Keratinocyte (primary cell): ENCODE results near the gene GASK1A. TPM values are rescaled to one million over a fixed set of nuclear protein-coding genes. Genes with fewer than 3 reads are reported as not detected.

Experiments used
- DNase-seq: peaks from one replicate; pipeline ENCODE4 v3.0.0-alpha.2; 2011; ENCODE audit warnings: low read depth, missing footprints, low spot score
- FAIRE-seq: peaks from 2 replicates; lab custom pipeline; 2011; peaks lifted over from hg19 to GRCh38; lab: Jason Lieb, UNC
- H2AFZ ChIP-seq: 2 replicates; pipeline ENCODE4 v1.6.0; 2012; ENCODE audit warnings: low read length, control low read depth, inconsistent platforms; ENCODE audit not compliant: control insufficient read depth
- H3K27ac ChIP-seq: 2 replicates; pipeline ENCODE4 v1.5.1; 2011; ENCODE audit warnings: low read length; ENCODE audit not compliant: control insufficient read depth, insufficient read depth
- H3K27me3 ChIP-seq: 3 replicates; pipeline ENCODE4 v1.6.0; 2011; ENCODE audit warnings: low read length; ENCODE audit not compliant: control insufficient read depth, insufficient read depth; ENCODE audit errors: extremely low read depth
- H3K36me3 ChIP-seq, 2 experiments: 2 replicates in 1 of 2; 3 replicates in 1 of 2; pipeline ENCODE4 v1.5.1; 2011; ENCODE audit warnings: low read length in 2 of 2, mild to moderate bottlenecking in 1 of 2; ENCODE audit not compliant: control insufficient read depth in 2 of 2, insufficient read depth in 2 of 2; ENCODE audit errors: extremely low read depth in 1 of 2
- H3K4me1 ChIP-seq: 3 replicates; pipeline ENCODE4 v1.5.1; 2011; ENCODE audit warnings: low read length; ENCODE audit not compliant: control insufficient read depth, insufficient read depth; ENCODE audit errors: extremely low read depth
- H3K4me2 ChIP-seq: 3 replicates; pipeline ENCODE4 v1.6.0; 2011; ENCODE audit warnings: low read depth, low read length; ENCODE audit not compliant: control insufficient read depth, insufficient read depth; ENCODE audit errors: extremely low read depth
- H3K4me3 ChIP-seq, 3 experiments: fragments of 200-600 bp in 1 of 3; sonication (generic) in 1 of 3; 2 replicates in 2 of 3; 3 replicates in 1 of 3; pipeline ENCODE4 v1.5.1; 2011 to 2016; ENCODE audit warnings: low read length in 3 of 3, mild to moderate bottlenecking in 3 of 3, control low read depth in 2 of 3, inconsistent platforms in 1 of 3, low read depth in 1 of 3, mixed read lengths in 1 of 3, mixed run types in 1 of 3, moderate library complexity in 1 of 3; ENCODE audit not compliant: control insufficient read depth in 2 of 3, insufficient read depth in 2 of 3; ENCODE audit errors: extremely low read depth in 1 of 3
- H3K79me2 ChIP-seq: 2 replicates; pipeline ENCODE4 v1.6.0; 2012; ENCODE audit warnings: low read length; ENCODE audit not compliant: control insufficient read depth, insufficient read depth
- H3K9ac ChIP-seq: 3 replicates; pipeline ENCODE4 v1.6.0; 2011; ENCODE audit warnings: low read length; ENCODE audit not compliant: control insufficient read depth, insufficient read depth; ENCODE audit errors: extremely low read depth
- H3K9me1 ChIP-seq: 3 replicates; pipeline ENCODE4 v1.6.0; 2011; ENCODE audit warnings: low read length; ENCODE audit not compliant: control insufficient read depth, insufficient read depth; ENCODE audit errors: extremely low read depth
- H3K9me3 ChIP-seq: 2 replicates; pipeline ENCODE4 v1.5.1; 2012; ENCODE audit warnings: low read depth, low read length; ENCODE audit not compliant: control insufficient read depth
- H4K20me1 ChIP-seq: 3 replicates; pipeline ENCODE4 v1.6.0; 2011; ENCODE audit warnings: low read length; ENCODE audit not compliant: control insufficient read depth, insufficient read depth; ENCODE audit errors: extremely low read depth
- CTCF ChIP-seq, 3 experiments: IDR thresholded peaks in 1 of 3; conservative IDR thresholded peaks in 1 of 3; optimal IDR thresholded peaks in 1 of 3; 2 replicates in 2 of 3; 3 replicates in 1 of 3; pipeline versions ENCODE3 to v1.5.1; 2011; ENCODE audit warnings: low read length in 3 of 3, mild to moderate bottlenecking in 3 of 3, moderate library complexity in 2 of 3, control low read depth in 1 of 3, inconsistent platforms in 1 of 3; ENCODE audit not compliant: insufficient read depth in 2 of 3; ENCODE audit errors: extremely low read depth in 1 of 3
- EZH2 ChIP-seq: IDR thresholded peaks from one replicate; pipeline ENCODE4 v1.6.1; 2012; ENCODE audit warnings: inconsistent platforms, mild to moderate bottlenecking, low read length, moderate library complexity
- dilution Hi-C: fragments of 300-500 bp; cut with MboI; formaldehyde crosslinking; loops from one replicate; pipeline ENCODE4 v1.7.0; 2020; ENCODE audit warnings: low sequenced_read_pairs; ENCODE audit not compliant: extremely low pct_ligation_motif_present
- polyA plus RNA-seq, 5 experiments: library from polyadenylated mRNA; depleted of rRNA in 3 of 5; stranded (reverse) in 3 of 5; stranded (forward) in 1 of 5; unstranded in 1 of 5; fragments of >200 nt; gene quantifications; 1 replicate in 1 of 5; 2 replicates in 3 of 5; 3 replicates in 1 of 5; pipeline versions ENCODE4 v1.2.1 to v1.2.3, GENCODE V29; 2011 to 2012; ENCODE audit warnings: missing spikeins in 2 of 5, low read depth in 1 of 5, low replicate concordance in 1 of 5

The GASK1A gene
- polyA plus RNA-seq, 1 donor (not counting 4 experiments of a cell fraction or from before 2014, with no cell fraction given), result 0.30 TPM

GRCh38 chr3:43094381-43094780 is 115.3 kb downstream of the GASK1A start:
- Histone ChIP-seq H3K27me3 (no peaks in the 10 kb centered on the region), H3K4me2 (no peak overlapping the region), H4K20me1 (no peaks in the 10 kb centered on the region), H3K9me3 (no peaks in the 10 kb centered on the region), H3K36me3 (no peaks in the 10 kb centered on the region), H3K9ac (no peak overlapping the region), H3K79me2 (no peaks in the 10 kb centered on the region), H3K4me1 (no peaks in the 10 kb centered on the region), H3K27ac (no peak overlapping the region), H3K4me3 (no peak overlapping the region), H3K9me1 (no peaks in the 10 kb centered on the region), H2AFZ (no peak overlapping the region)
- FAIRE-seq (no peak), DNase-seq (no peak)
- dilution Hi-C loops, result no loop called here
- TF ChIP-seq CTCF (optimal IDR thresholded peaks at IDR 0.05 in 1 of 3, IDR thresholded peaks at IDR 0.05 in 1 of 3, conservative IDR thresholded peaks at IDR 0.05 in 1 of 3; ENCODE audit: extremely low read depth in 1 of 3, insufficient read depth in 2 of 3, low read length in 3 of 3) (no peak), EZH2 (no peak)

- no peak for FAIRE-seq
- dilution Hi-C loops, result no loop called here
Measured at GRCh38 chr3:43094851-43095250, 115.7 kb downstream of the GASK1A start.

More at GRCh38 chr3:43094851-43095250, 115.7 kb downstream of the GASK1A start:
- Histone ChIP-seq H3K4me1 (no peaks in the 10 kb centered on the region), H3K4me3 (no peak overlapping the region), H3K9ac (no peak overlapping the region), H3K36me3 (no peaks in the 10 kb centered on the region), H3K9me1 (no peaks in the 10 kb centered on the region), H2AFZ (no peak overlapping the region), H3K27ac (no peak overlapping the region), H3K79me2 (no peaks in the 10 kb centered on the region), H3K4me2 (no peak overlapping the region), H4K20me1 (no peaks in the 10 kb centered on the region), H3K27me3 (no peaks in the 10 kb centered on the region), H3K9me3 (no peaks in the 10 kb centered on the region)
- TF ChIP-seq EZH2, result no peak
- TF ChIP-seq CTCF (optimal IDR thresholded peaks at IDR 0.05 in 1 of 3, IDR thresholded peaks at IDR 0.05 in 1 of 3, conservative IDR thresholded peaks at IDR 0.05 in 1 of 3; ENCODE audit: extremely low read depth in 1 of 3, insufficient read depth in 2 of 3, low read length in 3 of 3), result no peak
- DNase-seq, result no peak
